Measurements from ENCODE around the gene MAP3K14.

MAP3K14 gene

GRCh38 chr17:45232514-45233422 is 84.1 kb downstream of the MAP3K14 start:
- no peak for DNase-seq

GRCh38 chr17:45231481-45232116 is 85.2 kb downstream of the MAP3K14 start:
- DNase-seq = no peak

- no peak for DNase-seq
These were observed 85.9 kb downstream of the MAP3K14 start for GRCh38 chr17:45230787-45231480.

GRCh38 chr17:45230410-45230786 is 86.4 kb downstream of the MAP3K14 start:
- no peak for DNase-seq

GRCh38 chr17:45229681-45230409 is 87.0 kb downstream of the MAP3K14 start:
- no peak for DNase-seq

- peak in 9 of 14 donors; percentile 46 to 79 (median 60) for DNase-seq
These were observed 87.9 kb downstream of the MAP3K14 start for GRCh38 chr17:45228763-45229539.

- no peak for DNase-seq
These were observed 88.7 kb downstream of the MAP3K14 start for GRCh38 chr17:45227926-45228762.

- no peak for DNase-seq
These were observed 89.5 kb downstream of the MAP3K14 start for GRCh38 chr17:45227101-45227925.

GRCh38 chr17:45226576-45226975 is 90.2 kb downstream of the MAP3K14 start:
- no peak for DNase-seq

GRCh38 chr17:45225964-45226530 is 90.8 kb downstream of the MAP3K14 start:
- peak in 8 of 14 donors; percentile 30 to 69 (median 53) for DNase-seq

- DNase-seq = peak in 1 of 14 donors; percentile 31
These were observed 91.6 kb downstream of the MAP3K14 start for GRCh38 chr17:45225051-45225700.

- no peak for DNase-seq
These were observed 92.2 kb downstream of the MAP3K14 start for GRCh38 chr17:45224671-45225050.

GRCh38 chr17:45223539-45224528 is 93.0 kb downstream of the MAP3K14 start:
- DNase-seq = no peak

- DNase-seq = no peak
These were observed 93.8 kb downstream of the MAP3K14 start for GRCh38 chr17:45222996-45223538.

GRCh38 chr17:45222289-45222995 is 94.4 kb downstream of the MAP3K14 start:
- no peak for DNase-seq

- DNase-seq = no peak
These were observed 94.9 kb downstream of the MAP3K14 start for GRCh38 chr17:45222014-45222288.

All from C1 segment of cervical spinal cord (tissue), 14 donors.